GM18502 (cell line): ENCODE measurements around the gene ALG3.

Experiments used
- ATAC-seq: cut with Tn5 transposase; IDR thresholded peaks from one replicate; pipeline ENCODE4 v1.9.1; 2021; ENCODE audit warnings: mild to moderate bottlenecking; ENCODE audit not compliant: unreplicated experiment, poor library complexity

The ALG3 gene

GRCh38 chr3:184260724-184261269 is 12.0 kb upstream of the ALG3 start:
- no peak for ATAC-seq

GRCh38 chr3:184259878-184260723 is 11.3 kb upstream of the ALG3 start:
- ATAC-seq = no peak

- no peak for ATAC-seq
Measured at GRCh38 chr3:184259396-184259877, 10.7 kb upstream of the ALG3 start.

GRCh38 chr3:184258926-184259325 is 10.2 kb upstream of the ALG3 start:
- no peak for ATAC-seq

GRCh38 chr3:184257083-184257915 is 8.5 kb upstream of the ALG3 start:
- ATAC-seq = no peak

GRCh38 chr3:184255291-184256039 is 6.7 kb upstream of the ALG3 start:
- ATAC-seq = no peak

GRCh38 chr3:184250167-184250828 is 1.5 kb upstream of the ALG3 start:
- ATAC-seq = peak; percentile 69

GRCh38 chr3:184249412-184250166 is 827 bp upstream of the ALG3 start, which contains the start of gene EEF1AKMT4:
Gene EEF1AKMT4, plus strand, starts transcription at chr3:184249672. Its CDS starts 23 bp downstream, at chr3:184249695.
- ATAC-seq = peak; percentile 87

GRCh38 chr3:184242297-184242685 is 6.5 kb downstream of the ALG3 start:
- ATAC-seq = no peak

GRCh38 chr3:184241447-184242296 is 7.1 kb downstream of the ALG3 start:
- no peak for ATAC-seq

GRCh38 chr3:184241141-184241446 is 7.7 kb downstream of the ALG3 start:
- ATAC-seq = no peak

- ATAC-seq = no peak
Measured at GRCh38 chr3:184240384-184241140, 8.2 kb downstream of the ALG3 start.

GRCh38 chr3:184239708-184240107 is 9.1 kb downstream of the ALG3 start:
- ATAC-seq = no peak

- ATAC-seq = no peak
Measured at GRCh38 chr3:184239221-184239620, 9.5 kb downstream of the ALG3 start.

- no peak for ATAC-seq
Measured at GRCh38 chr3:184238246-184238818, 10.4 kb downstream of the ALG3 start.

- ATAC-seq = no peak
Measured at GRCh38 chr3:184237807-184238206, 11.0 kb downstream of the ALG3 start.

GRCh38 chr3:184237211-184237610 is 11.6 kb downstream of the ALG3 start:
- no peak for ATAC-seq
